Ovary (tissue), 3 donors: ENCODE results near the gene MATCAP1.

ENCODE experiments used
- EP300 ChIP-seq: sonication (generic); formaldehyde crosslinking; IDR thresholded peaks from one replicate; pipeline ENCODE4 v1.6.1; 2017; ENCODE audit warnings: antibody characterized with exemption
- TF ChIP-seq, protein P1 (sequence below), 3 donors: fragments of 450-650 bp in 2 of 3; fragments of 200-600 bp in 1 of 3; IDR thresholded peaks; one replicate each; pipeline versions ENCODE4 v1.5.1 to v1.8.0; 2016 to 2022; ENCODE audit warnings: antibody characterized with exemption in 3 of 3, mild to moderate bottlenecking in 1 of 3
- donor health status: DM: no; HTN: no; CAD: no.

- TF ChIP-seq, protein P1, sequence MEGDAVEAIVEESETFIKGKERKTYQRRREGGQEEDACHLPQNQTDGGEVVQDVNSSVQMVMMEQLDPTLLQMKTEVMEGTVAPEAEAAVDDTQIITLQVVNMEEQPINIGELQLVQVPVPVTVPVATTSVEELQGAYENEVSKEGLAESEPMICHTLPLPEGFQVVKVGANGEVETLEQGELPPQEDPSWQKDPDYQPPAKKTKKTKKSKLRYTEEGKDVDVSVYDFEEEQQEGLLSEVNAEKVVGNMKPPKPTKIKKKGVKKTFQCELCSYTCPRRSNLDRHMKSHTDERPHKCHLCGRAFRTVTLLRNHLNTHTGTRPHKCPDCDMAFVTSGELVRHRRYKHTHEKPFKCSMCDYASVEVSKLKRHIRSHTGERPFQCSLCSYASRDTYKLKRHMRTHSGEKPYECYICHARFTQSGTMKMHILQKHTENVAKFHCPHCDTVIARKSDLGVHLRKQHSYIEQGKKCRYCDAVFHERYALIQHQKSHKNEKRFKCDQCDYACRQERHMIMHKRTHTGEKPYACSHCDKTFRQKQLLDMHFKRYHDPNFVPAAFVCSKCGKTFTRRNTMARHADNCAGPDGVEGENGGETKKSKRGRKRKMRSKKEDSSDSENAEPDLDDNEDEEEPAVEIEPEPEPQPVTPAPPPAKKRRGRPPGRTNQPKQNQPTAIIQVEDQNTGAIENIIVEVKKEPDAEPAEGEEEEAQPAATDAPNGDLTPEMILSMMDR (IDR thresholded peaks at IDR 0.05) = no peak
- TF ChIP-seq EP300 = no peak
These were observed 14.7 kb downstream of the MATCAP1 start for GRCh38 chr16:67169011-67169451.
